Fibroblast of peridontal ligament (primary cell): ENCODE results near the gene SLC25A30.
"Not testable (repeated sequence)": the region's sequence is repeated elsewhere in the genome, so short reads cannot be mapped to it uniquely, and the experiment has no call there.

Experiments used
- DNase-seq: peaks from one replicate; pipeline ENCODE4 v3.0.0-alpha.2; 2010; ENCODE audit errors: extremely low read depth

The SLC25A30 gene

GRCh38 chr13:45391926-45392325 is 26.2 kb downstream of the SLC25A30 start:
- no peak for DNase-seq

GRCh38 chr13:45391128-45391527 is 27.0 kb downstream of the SLC25A30 start:
- DNase-seq, result not testable (repeated sequence)

- DNase-seq, result not testable (repeated sequence)
Observed at GRCh38 chr13:45390348-45390747, 27.8 kb downstream of the SLC25A30 start.

GRCh38 chr13:45388664-45389063 is 29.5 kb downstream of the SLC25A30 start:
- DNase-seq, result no peak

- not testable (repeated sequence) for DNase-seq
Observed at GRCh38 chr13:45386892-45387575, 31.1 kb downstream of the SLC25A30 start.

GRCh38 chr13:45385907-45386553 is 32.1 kb downstream of the SLC25A30 start:
- no peak for DNase-seq

- no peak for DNase-seq
Observed at GRCh38 chr13:45385320-45385719, 32.9 kb downstream of the SLC25A30 start.

- DNase-seq, result no peak
Observed at GRCh38 chr13:45384474-45385174, 33.5 kb downstream of the SLC25A30 start.

GRCh38 chr13:45382739-45383138 is 35.4 kb downstream of the SLC25A30 start:
- DNase-seq, result not testable (repeated sequence)

GRCh38 chr13:45381196-45381595 is 37.0 kb downstream of the SLC25A30 start:
- no peak for DNase-seq

GRCh38 chr13:45380708-45381107 is 37.5 kb downstream of the SLC25A30 start:
- not testable (repeated sequence) for DNase-seq

- not testable (repeated sequence) for DNase-seq
Observed at GRCh38 chr13:45379516-45379915, 38.7 kb downstream of the SLC25A30 start.

GRCh38 chr13:45378786-45379185 is 39.4 kb downstream of the SLC25A30 start:
- DNase-seq, result not testable (repeated sequence)

GRCh38 chr13:45377314-45377713 is 40.9 kb downstream of the SLC25A30 start:
- DNase-seq, result not testable (repeated sequence)

- not testable (repeated sequence) for DNase-seq
Observed at GRCh38 chr13:45376651-45377050, 41.5 kb downstream of the SLC25A30 start.

- no peak for DNase-seq
Observed at GRCh38 chr13:45374917-45375316, 43.3 kb downstream of the SLC25A30 start.

- no peak for DNase-seq
Observed at GRCh38 chr13:45373162-45373547, 45.0 kb downstream of the SLC25A30 start.

GRCh38 chr13:45372189-45373161 is 45.7 kb downstream of the SLC25A30 start:
- no peak for DNase-seq

- DNase-seq, result peak; percentile 90
Observed at GRCh38 chr13:45370922-45371406, 47.2 kb downstream of the SLC25A30 start.

- no peak for DNase-seq
Observed at GRCh38 chr13:45369116-45369515, 49.1 kb downstream of the SLC25A30 start.

- no peak for DNase-seq
Observed at GRCh38 chr13:45368571-45368970, 49.6 kb downstream of the SLC25A30 start.
